ENCODE measurements around the gene VAMP3.

- TF ChIP-seq, protein P1, sequence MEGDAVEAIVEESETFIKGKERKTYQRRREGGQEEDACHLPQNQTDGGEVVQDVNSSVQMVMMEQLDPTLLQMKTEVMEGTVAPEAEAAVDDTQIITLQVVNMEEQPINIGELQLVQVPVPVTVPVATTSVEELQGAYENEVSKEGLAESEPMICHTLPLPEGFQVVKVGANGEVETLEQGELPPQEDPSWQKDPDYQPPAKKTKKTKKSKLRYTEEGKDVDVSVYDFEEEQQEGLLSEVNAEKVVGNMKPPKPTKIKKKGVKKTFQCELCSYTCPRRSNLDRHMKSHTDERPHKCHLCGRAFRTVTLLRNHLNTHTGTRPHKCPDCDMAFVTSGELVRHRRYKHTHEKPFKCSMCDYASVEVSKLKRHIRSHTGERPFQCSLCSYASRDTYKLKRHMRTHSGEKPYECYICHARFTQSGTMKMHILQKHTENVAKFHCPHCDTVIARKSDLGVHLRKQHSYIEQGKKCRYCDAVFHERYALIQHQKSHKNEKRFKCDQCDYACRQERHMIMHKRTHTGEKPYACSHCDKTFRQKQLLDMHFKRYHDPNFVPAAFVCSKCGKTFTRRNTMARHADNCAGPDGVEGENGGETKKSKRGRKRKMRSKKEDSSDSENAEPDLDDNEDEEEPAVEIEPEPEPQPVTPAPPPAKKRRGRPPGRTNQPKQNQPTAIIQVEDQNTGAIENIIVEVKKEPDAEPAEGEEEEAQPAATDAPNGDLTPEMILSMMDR (IDR thresholded peaks at IDR 0.05), result no peak
- no peak for TF ChIP-seq POLR2A (IDR thresholded peaks at IDR 0.05)
Measured at GRCh38 chr1:7826363-7826762, 55.3 kb downstream of the VAMP3 start.

Data from thyroid gland (tissue), 4 donors.